Left hindlimb (tissue), 1 donor: ENCODE data around the gene ALDH1B1.
"Not testable (repeated sequence)": the region's sequence is repeated elsewhere in the genome, so short reads cannot be mapped to it uniquely, and the experiment has no call there.

ENCODE experiments used
- DNase-seq: peaks from one replicate; pipeline ENCODE4 v3.0.0-alpha.2; 2018

The ALDH1B1 gene

DNA sequence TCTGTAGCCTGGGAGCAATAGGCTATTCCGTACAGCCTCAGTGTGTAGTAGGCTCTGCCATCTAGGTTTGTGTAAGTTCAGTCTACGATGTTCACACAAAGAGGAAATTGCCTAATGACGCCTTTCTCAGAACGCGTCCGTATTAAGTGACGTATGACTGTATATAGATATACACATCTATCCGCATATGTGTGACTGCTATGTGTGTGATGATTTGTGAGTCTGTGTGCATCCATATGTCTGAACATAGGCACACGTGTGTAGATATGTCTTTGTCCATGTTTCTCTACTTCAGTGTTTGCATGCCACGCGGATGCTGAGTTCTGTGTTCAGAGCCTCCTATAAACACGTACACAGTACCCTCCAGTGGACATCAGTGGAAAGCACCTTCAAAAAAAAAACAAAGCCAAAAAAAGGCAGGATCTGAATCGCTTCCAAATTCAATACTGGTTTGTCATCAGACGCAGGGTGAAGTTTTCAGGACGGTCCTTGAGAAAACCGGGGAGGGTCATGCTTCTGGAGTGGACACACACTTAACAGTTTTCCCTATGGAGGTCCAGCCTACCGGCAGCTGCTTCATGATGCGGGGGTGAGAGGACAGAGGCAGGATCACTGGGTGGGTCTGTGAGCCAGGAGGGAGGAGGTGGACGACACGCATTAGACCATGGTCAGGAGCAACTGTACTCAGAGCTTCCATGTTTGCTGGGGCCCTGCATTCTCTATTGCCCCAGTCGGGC is 29.5 kb upstream of the ALDH1B1 start:
- no peak for DNase-seq

DNA sequence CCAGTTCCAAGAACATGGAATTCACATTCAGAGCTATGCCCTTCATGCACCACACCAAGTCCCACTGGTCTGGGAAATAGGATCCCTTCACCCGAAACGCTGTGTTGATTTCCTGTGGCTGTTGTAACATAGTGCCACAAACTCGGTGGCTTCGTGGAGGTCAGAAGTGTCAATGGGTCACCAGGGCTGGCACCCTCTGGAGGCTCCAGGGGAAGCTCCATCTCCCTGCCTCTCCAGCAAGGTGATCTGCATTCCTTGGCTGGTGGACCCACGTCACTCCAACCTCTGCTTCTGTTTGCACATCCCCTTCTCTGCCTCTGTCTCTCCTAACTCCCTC is 28.9 kb upstream of the ALDH1B1 start:
- no peak for DNase-seq

DNA sequence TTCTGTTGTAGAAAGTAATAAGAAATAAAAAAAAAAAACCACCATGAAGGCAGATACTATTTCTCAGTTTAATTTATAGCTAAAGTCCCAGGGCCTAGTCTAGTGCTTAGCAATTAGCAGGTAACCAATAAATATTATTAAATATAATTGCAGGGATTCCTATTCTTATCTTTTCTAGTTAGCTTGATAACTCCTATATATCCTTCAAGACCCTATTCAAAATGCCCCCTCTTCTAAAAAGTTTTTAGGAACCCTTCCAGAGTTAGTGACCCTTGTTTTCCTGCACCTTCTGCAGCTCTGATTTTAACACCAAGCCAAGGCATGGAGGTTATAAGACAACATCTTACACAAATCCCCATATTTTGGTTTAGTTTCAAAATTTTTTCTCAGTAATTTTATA is 24.6 kb upstream of the ALDH1B1 start:
- DNase-seq = no peak

DNA sequence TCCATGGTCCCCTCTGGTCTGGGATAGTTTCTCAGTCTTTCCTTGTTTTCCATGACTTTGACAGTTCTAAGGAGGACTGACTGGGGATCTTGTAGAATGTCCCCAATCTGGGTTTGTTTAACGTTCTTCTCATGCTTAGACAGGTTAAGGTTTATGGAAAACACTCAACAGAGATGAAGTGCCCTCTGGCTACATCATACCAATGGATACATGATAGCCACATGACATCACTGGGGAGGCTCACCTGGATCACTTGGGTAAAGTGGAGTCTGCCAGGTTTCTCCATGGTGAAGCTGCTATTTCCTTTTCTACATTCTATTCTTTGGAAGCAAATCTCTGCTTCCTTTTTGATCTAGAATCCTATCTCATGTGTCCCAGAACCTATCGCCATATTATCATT is 23.8 kb upstream of the ALDH1B1 start:
- DNase-seq = no peak

DNA sequence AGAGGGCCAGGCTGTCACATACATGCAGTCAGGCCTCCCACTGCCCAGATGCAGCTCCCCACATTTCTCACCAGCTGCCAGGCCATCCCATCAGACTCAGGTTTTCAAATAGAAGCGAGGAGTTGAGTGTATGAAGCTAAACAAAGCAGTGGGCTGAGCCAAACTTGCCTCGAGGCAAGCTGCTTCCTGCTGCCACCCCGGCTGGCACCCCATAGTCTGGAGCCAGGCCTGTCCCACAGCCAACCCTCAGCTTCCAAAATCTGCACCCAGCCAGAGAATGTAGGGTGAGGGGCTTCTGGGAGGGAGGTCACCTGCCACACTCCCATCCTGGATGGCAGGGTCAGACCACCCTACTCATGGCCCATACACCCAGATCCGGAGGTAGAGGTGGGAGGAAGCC is 22.3 kb upstream of the ALDH1B1 start:
- DNase-seq = no peak

DNA sequence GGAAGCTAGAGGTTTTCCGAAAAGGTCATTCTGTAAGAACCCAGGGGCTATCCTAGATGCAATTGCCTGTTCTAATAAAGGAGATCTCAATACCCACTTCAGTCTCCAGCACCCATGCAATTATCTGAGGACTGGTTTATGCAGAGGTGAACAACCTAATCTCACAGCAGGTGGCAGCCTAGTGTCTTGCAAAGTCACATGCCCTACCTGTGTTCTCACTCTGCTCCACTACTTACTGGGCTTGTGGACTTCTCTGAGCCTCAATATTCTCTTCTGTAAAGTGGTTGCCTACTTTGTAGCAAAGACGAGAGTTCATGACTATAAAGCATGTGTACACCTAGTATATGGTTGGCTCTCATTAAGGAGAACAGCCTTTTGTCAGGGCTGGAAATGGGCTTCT is 21.0 kb upstream of the ALDH1B1 start:
- DNase-seq = no peak

DNA sequence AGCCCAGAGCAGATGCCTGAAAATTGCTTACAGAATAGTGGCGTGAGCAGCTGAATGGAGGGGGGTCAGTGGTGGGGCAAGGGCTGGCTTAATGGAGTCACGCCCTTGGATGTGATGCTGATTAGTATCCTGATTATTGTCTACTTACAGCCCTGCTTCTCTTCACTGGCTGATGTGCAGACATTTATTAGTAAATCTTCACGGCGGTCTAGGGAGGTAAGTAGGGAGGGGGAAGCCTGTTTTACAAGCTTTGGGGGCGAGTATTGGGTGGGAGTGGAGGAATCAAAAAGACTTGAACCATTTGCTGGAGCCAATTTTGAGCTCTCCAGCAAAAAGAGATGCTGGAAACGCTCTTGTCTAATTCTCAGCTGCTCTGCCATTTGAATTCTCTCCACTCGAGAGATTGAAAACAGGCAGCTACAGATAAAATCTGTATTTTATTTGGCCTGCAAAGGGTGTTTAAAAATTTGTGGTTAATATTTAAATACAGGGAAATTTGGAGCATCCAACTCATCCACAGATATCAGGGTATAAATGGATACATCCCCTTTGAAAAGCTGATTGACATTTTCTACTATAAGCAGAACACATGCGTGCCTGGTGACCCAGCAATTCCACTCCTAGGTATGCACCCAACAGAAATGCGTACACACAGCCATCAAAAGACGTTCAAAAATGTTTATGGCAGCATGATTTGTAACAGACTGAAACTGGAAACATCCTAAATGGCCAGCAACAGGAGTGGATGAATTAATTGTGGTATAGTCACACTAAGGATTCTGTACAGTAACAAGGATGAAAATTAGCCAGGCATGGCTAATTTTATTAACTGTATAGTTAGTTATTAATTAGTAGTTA is 19.5 kb upstream of the ALDH1B1 start:
- DNase-seq = no peak

DNA sequence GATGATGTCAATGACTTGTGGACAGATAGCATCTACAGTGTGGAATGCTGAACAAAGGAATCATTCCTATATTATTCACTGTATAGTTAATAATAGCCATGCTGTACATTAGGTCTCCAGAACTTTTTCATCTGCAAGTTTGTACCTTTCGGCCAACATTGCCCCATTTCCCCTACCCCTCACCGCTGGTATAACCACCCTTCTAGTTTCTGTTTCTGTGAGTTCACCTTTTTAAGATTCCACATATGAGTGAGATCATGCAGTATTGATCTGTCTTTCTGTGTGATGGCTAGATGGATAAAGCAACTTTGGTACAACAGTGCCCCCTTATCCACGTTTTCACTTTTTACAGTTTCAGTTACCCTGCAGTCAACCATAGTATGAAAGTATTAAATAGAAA is 18.8 kb upstream of the ALDH1B1 start:
- no peak for DNase-seq

DNA sequence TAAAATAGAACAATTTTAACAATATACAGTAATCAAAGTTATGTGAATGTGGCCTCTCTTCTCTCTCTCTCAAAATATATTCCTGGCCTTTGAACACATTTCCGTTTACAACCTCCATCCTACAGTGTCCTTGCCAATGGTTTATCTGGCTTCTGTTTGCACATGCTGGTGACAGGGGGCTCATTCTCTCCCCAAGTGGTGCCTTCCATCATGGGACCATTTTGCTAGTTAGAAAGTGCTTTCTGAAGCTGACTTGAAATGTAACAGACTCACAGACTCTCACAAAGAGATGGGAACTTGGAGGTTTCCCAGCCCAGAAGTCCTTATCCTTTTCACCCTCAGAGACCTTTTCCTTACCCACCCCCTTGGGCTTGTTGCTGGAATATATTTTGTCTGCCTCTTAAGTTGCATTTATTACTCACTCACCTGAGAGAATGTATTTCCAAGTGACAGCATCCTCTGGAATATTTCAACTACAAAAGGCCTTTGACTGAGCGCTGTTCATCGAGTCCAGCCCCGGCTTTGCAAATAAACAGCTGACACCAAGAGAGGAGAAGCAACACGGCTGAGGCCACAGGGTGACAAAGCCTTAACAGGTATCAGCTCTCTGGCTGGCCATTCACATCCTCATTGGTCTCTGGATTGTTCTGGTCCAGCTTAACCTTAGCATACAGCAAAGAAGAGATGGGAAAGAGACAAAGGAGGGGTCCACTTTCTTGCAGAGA is 17.5 kb upstream of the ALDH1B1 start:
- DNase-seq = no peak

DNA sequence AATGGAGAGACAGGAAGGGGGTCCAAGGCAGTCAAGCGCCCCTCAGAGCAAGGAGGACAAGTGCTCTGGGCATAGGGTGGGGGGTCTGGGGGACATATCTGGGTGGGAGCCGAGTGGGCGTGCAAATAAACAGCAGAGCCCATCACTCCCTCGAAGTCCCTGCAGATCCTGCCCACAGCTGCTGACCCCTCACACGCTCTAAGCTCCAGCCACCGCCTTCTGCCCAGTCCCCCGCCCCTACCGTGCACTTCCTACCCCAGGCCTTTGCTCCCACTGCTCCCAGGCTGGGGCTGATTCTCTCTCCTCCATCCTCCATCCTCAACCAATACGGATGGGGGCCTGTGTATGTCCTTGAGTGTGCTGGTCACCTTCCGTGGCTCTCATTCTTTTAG is 16.9 kb upstream of the ALDH1B1 start:
- no peak for DNase-seq

DNA sequence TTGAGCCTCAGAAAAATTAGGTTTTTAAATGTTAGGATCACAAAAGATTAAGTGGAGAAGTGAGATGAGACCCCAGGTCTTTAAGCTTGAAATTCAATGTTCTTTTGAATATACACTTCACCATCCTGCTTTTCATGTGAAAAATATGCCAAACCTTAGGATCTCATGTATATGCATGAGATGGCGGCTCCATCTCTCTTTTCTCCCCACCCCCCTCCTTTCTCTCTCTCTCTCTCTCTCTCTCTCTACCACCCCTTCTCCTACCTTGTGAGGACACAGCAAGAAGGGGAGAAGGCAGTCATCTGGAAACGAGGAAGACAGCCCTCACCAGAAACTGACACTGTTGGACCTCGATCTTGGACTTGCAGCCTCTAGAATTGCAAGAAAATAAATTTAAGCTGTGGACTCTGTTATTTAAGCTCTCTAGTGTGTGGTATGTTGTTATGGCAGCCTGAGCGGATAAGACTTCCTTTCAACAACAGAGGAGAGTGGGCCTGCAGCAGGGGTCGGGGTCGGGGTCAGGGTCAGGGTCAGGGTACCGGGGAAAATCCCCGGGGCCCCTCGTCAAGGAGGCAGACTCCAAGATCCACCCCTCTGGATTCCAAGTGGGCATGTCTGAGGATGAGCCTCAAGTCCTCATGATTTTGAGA is 16.4 kb upstream of the ALDH1B1 start:
- DNase-seq = no peak

DNA sequence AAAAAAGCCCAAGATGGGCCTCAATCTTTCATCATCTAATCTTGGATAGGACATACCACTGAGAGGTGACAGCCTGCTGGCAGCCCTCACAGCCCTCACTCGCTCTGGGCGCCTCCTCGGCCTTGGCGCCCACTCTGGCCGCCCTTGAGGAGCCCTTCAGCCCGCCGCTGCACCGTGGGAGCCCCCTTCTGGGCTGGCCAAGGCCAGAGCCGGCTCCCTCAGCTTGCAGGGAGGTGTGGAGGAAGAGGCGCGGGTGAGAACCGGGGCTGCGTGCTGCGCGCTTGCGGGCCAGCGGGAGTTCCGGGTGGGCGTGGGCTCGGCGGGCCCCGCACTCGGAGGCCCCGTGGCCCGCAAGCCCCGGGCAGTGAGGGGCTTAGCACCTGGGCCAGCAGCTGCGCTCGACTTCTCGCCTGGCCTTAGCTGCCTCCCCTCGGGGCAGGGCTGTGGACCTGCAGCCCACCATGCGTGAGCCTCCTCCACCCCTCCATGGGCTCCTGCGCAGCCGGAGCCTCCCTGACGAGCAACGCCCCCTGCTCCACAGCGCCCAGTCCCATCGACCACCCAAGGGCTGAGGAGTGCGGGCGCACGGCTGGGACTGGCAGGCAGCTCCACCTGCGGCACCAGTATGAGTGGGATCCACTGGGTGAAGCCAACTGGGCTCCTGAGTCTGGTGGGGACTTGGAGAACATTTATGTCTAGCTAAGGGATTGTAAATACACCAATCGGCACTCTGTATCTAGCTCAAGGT is 15.0 kb upstream of the ALDH1B1 start:
- DNase-seq = not testable (repeated sequence)

DNA sequence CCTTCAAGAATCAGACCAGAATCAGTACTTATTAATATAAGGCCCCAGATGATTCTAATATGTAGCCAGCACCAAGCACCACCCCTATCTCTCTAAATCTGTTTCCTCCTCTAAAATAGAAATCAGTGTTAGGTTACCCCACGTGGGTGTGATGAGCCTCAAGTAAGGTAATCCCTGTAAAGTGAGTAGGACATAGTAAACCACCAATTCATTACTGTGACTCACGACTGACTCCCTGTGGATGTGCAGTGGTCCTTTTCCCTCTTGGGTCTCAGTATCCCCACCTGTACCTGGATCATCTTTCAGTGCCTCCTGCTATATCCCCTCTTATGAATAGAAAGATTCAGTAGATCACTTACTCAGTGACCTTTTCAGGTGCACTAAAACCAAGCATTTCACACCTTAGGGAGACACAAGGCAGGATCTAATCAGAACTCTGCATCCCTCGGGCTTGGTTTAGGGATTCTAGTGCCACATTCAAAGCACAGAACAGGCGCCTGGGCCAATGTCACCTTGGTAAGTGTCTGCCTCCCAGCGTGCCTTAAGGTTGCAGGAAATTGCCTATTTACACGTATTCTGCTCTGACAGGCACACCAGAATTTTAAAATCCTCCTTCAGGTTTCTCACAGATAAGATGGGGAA is 12.2 kb upstream of the ALDH1B1 start:
- DNase-seq = no peak

DNA sequence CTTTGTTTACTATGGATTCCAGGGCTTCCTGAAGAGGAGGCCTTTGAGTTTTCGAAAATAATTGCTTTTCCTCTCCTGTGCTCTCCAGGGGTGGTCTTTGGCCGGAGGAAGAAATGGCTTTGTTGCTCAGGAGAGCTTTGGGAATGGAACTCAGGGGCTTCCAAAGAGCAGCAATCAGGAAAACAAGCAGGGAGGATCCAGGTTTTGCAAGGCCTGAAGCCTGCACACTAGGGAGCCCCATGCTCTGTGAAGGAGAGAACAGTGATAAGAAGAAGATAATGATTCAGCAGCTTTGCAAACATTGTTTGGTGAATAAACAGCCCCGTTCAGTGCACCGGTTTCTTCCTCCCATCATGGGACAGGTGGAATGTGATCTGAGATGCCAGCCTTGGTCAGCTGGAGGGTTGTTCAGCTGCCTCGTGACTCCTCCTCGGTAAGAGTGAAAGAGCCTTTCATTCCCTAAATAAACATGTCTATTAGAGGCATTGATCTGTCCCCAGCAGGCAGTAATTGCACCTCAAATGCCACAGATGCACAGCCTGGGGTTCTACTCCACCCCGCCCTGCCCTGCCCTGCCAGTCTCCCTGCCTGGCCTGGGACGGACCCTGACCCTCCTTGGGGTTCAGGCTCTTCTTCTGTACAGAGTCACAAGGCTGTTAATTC is 11.5 kb upstream of the ALDH1B1 start:
- DNase-seq = no peak

DNA sequence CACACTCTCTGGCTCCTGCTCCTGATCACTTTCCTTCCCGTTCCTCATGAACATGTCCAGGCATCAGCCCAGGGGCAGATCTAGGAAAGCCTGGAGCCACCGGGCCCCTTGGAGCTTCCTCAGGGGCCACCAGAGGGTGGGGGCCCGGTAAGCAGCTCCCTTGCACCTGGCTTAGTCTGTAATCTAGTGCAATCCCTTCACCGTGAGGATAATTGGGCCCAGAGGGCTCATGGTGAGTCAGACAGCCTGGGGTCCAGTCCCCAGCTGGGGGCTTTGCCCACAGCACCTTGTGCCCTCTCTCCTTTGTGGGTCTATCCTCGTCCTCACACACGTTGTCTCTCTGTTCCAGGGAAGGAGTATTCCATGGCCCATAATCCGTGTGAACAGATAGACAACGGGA is 10.4 kb upstream of the ALDH1B1 start:
- DNase-seq = no peak

DNA sequence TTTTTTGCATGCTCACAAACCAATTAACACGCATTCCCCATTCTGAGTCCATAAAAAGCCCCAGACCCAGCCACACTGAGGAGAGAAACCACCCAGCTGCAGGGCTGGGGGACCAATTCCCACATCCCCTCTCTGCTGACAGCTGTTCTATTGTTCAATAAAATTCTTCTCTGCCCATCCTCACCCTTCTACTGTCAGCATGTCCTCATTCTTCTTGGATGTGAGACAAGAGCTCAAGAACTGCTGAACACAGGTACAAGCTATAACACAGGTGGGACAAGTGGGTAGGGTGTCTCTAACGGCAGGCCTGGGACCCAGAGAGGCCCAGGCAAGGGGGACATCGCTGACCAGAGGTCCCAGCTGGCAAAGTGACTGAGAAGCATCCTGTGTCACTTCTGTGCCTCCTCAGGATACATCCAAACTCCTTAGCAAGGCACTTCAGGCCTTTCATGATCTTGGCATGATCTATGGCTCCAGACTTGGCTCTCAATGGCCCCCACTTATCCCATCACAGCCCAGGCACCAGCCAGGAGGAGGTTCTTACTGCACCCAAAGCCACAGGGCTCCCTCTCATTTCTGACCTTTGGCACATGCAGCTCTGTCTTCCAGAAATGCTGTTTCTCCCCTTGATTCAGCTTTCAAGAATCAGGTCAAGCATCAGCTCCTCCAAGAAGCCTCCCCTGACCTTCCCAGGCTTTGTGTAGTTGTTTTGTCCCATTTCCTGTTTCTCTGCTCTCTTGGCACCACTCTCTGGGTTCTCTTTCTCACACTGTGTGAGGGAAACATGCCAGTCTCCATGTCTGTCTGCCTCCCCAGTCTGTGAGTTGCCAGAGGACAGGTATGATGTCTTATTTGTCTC is 7.3 kb upstream of the ALDH1B1 start:
- no peak for DNase-seq

DNA sequence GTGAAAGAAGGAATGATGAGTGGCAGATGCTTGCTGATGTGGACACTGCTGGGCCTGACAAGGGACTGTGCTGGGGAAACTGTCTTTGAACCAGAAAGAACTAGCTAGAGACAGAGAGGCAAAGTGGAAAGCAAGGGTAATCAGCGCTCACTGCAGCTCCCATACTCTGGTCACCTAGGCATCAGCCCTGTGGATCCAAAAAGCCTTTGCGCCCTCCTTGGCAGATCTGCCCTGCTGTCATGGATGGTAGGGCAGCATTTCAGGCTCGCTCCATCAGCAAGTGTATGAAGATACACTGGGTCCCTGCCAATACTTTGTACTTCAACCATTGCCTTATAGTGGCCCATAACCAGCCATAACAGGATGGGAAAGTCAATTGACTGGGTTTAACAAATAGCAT is 6.6 kb upstream of the ALDH1B1 start:
- DNase-seq = no peak

DNA sequence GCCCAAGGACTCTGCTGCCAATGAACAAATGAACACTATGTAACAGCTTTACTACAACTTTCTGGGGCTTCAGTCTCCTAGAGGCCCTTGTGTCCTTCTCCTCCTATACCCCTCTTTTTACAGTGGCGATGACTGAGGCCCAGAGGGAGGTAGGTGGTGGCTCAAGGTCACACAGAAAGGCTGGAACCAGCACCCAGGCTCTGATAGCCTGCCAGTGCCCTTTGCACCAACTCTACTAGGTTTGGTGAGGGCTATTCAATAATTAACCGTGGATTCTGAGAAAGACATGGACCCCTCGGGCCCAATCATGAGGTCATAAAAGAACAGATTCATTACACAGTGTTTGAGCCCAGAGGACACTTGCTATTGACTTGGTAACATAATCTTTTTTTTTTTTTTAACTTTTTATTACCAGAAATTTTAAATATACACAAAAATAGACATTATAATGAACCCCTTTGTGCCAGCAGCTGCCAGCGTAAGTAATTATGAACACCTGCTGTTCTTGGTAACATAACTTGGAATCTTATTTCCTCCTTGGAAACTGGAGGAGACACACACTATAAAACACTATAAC is 6.1 kb upstream of the ALDH1B1 start:
- no peak for DNase-seq

DNA sequence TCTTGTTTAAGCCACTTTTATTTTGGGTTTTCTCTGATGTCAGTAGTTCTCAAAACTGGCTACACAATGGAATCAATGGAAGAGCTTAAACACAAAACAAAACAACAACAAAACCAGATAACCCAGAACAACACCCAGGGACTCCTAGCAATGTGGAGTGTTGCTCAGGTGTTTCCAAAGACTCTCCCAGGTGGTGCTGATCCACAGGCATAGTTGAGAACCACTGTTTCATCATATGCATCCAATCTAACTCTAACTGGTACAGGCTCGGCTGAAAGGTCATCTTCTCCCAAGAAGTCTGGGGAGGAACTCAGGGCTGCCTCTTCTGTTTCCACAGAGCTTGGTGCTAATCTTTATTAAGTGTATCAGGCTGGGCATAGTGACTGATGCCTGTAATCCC is 5.4 kb upstream of the ALDH1B1 start:
- DNase-seq = no peak

DNA sequence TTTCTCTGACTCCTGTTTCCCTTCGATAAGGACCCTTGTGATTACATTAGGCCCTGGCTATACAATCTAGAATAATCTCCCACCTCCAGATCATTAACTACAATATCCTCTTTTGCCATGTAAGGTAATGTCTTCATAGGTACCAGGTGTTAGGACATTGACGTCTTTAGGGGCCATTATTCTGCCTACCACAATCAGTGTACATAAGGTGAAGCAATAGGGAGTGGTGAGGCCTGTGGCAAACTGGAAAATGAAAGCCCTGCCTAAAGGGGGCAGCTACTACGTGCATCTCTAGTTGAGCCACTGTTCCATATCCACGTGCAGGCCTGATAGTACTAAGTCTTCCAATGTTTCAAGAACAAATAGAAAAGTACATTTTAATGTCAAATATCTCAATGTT is 4.8 kb upstream of the ALDH1B1 start:
- no peak for DNase-seq
